ENCODE data around the gene ATG3.
A peak's percentile ranks its signal among the peaks of the same experiment; 100 is the strongest.
"Not testable (repeated sequence)": the region's sequence is repeated elsewhere in the genome, so short reads cannot be mapped to it uniquely, and the experiment has no call there.

Gene ATG3

GRCh38 chr3:112539825-112540650 lies 21.7 kb downstream of the ATG3 start:
- TF ChIP-seq CTCF (IDR thresholded peaks at IDR 0.05; ENCODE audit: extremely low read depth, missing control alignments): no peak
- peak; percentile 49 for DNase-seq (ENCODE audit: low spot score)

GRCh38 chr3:112531358-112531781 lies 30.4 kb downstream of the ATG3 start:
- TF ChIP-seq CTCF (IDR thresholded peaks at IDR 0.05; ENCODE audit: extremely low read depth, missing control alignments): no peak
- peak; percentile 23 for DNase-seq (ENCODE audit: low spot score)

- no peak for DNase-seq (ENCODE audit: low spot score)
- no peak for TF ChIP-seq CTCF (IDR thresholded peaks at IDR 0.05; ENCODE audit: extremely low read depth, missing control alignments)
Measured at GRCh38 chr3:112530573-112530972, 31.2 kb downstream of the ATG3 start.

GRCh38 chr3:112524127-112524526 lies 37.6 kb downstream of the ATG3 start:
- DNase-seq (ENCODE audit: low spot score): not testable (repeated sequence)

- peak; percentile 58 for DNase-seq (ENCODE audit: low spot score)
- peak; percentile 32 for TF ChIP-seq CTCF (IDR thresholded peaks at IDR 0.05; ENCODE audit: extremely low read depth, missing control alignments)
Measured at GRCh38 chr3:112519424-112520001, 42.2 kb downstream of the ATG3 start.

GRCh38 chr3:112518970-112519369 lies 42.8 kb downstream of the ATG3 start:
- DNase-seq (ENCODE audit: low spot score): not testable (repeated sequence)

GRCh38 chr3:112514527-112515128 lies 47.1 kb downstream of the ATG3 start:
- peak; percentile 63 for DNase-seq (ENCODE audit: low spot score)

More at GRCh38 chr3:112514527-112515128, 47.1 kb downstream of the ATG3 start:
- TF ChIP-seq CTCF (IDR thresholded peaks at IDR 0.05; ENCODE audit: extremely low read depth, missing control alignments): no peak

All from GM20000 (cell line).